HG02623 (cell line): ENCODE data around the gene TMED1.
"Not testable (repeated sequence)": the region's sequence is repeated elsewhere in the genome, so short reads cannot be mapped to it uniquely, and the experiment has no call there.

Experiments used
- ATAC-seq: cut with Tn5 transposase; IDR thresholded peaks from one replicate; pipeline ENCODE4 v1.9.1; 2021; ENCODE audit warnings: moderate library complexity; ENCODE audit not compliant: unreplicated experiment

The TMED1 gene

DNA sequence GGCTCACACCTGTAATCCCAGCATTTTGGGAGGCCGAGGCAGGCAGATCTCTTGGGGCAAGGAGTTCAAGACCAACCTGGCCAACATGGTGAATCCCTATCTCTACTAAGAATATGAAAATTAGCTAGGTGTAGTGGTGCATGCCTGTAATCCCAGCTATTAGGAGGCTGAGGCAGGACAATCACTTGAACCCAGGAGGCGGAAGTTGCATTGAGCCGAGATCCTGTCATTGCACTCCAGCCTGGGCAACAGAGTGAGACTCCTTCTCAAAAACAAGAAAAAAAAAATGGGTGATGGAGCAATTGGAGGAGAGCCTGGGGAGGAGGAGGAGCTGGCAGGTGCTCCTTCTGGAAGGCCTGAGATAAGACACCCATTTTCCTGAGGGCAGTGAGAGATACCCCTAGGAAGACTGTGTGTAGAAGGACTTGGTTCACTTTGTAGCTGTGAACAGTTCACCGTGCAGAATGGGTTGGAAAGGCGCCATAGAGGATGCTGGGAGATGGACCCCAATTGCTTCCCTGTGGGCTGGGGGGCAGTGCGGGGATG, 26.6 kb upstream of the TMED1 start:
- ATAC-seq, result no peak

DNA sequence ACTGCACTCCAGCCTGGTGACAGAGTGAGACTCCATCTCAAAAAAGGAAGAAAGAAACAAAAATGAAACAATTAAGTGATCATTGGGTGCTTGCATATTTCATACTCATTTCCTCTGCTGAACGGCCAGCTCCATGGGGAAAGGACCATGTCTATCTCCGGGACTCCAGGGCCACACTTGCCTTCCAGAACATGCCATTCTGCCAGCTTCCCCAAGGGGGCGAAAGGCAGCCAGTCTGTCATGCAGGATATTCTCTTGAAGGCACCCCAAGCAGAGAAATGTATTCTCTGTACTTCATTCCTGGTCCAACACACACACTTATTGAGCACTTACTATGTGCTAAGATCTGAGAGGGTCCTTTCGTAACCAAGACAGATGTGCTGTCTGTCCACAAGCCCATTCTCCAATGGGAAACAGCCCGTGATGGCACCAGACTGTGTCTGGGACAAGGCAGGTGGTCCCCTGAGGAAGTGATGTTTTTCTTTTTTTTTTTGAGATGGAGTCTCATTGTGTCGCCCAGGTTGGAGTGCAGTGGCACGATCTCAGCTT, 25.2 kb upstream of the TMED1 start:
- no peak for ATAC-seq

DNA sequence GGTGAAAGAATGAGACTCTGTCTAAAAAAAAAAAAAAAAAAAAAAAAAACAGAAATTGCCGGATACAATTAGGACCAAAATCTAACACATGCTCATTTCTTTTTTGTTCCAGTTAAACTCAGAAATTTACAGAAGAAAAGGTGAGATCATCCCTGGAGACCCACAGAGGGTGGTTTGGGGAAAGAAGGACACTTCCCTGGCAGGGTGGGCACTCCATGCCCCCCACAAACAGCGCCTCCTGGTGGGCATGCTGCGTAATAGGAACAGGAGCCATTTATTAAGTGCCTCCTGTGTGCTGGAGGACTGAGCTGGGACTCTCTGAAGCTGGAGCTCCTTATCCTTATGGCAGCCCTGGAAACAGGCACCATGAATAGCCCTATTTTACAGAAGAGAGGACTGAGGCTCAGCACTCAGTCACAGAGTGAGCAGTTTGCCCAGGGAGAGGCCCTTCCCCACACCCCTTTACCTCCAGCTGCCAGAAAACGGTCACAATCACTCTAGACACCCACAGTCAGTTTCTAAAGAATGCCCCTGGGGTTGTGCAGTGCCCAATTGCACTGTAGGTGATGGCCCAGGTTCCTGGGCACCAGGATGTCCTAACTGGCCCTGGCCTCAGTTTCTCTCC, 22.3 kb upstream of the TMED1 start:
- no peak for ATAC-seq

DNA sequence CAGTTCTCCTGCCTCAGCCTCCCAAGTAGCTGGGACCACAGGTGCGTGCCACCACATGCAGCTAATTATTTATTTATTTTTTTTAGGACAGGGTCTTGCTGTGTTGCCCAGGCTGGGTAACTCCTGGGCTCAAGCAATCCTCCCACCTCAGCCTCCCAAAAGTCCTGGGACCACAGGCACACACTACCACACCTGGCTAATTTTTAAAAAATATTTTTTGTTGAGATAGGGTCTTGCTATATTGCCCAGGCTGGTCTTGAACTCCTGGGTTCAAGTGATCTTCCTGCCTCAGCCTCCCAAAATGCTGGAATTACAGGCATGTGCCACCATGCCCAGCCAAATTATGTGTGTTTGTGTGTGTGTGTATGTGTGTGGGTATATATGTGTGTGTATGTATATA, 20.9 kb upstream of the TMED1 start:
- ATAC-seq, result not testable (repeated sequence)

DNA sequence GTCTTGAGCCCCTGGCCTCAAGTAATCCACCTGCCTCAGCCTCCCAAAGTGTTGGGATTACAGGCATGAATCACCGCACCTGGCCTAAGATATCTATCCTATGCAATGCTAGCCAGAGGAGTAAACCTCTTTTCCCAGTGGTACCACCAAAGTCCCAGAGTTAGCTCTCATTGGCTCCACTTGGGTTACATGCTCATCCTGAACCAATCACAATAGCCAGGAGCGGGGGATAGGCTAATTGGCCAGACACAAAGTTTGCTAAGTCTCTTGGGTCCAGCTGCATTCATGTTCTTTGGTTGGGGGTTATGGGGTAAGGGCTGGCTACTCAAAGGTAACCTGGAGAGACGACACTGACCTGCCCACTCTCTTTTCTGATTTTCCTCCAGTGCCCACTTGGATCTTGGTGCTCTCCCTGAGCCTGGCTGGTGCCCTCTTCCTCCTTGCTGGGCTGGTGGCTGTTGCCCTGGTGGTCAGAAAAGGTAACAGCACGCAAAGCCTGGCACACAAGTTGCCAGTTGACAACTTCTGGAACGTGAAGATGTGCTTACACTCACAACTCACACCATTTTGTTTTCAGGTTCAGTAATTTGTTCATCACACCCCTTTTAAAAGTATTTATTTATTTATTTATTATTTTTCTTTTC, 20.0 kb upstream of the TMED1 start:
- ATAC-seq, result no peak

GRCh38 chr19:10854350-10855089, 18.5 kb upstream of the TMED1 start:
- ATAC-seq, result no peak

DNA sequence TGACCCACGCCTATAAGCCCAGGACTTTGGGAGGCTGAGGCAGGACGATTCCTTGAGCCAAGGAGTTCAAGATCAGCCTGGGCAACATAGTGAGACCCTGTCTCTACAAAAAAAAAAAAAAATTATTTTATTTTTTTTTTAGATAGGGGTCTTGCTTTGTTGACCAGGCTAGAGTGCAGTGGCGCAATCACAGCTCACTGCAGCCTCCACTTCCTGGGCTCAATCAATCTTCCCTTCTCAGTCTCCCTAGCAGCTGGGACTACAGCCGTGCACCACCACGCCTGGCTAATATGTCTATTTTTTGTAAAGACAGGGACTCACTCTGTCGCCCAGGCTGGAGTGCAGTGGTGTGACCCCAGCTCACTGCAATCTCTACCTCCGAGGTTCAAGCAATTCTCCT, 16.9 kb upstream of the TMED1 start:
- no peak for ATAC-seq

GRCh38 chr19:10852098-10852800, 16.2 kb upstream of the TMED1 start:
- no peak for ATAC-seq

DNA sequence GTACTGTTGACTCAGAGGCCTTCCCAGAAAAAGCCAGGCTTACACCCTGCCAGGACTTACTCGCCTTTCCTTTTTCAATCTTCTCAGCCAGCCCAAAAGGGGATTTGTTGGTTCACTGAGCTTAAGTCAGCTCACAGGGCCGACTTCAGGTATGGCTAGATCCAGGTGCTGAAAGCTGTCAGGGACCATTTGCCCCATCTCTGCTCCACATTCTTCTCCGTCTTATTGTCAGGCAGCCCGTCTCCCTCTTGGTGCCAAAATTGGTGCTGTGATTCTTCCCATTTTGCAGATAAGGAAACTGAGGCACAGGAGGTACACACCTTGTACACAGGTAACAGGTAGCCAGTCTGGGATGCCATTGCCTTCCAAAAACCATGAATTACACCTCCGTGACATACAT, 14.6 kb upstream of the TMED1 start:
- no peak for ATAC-seq

DNA sequence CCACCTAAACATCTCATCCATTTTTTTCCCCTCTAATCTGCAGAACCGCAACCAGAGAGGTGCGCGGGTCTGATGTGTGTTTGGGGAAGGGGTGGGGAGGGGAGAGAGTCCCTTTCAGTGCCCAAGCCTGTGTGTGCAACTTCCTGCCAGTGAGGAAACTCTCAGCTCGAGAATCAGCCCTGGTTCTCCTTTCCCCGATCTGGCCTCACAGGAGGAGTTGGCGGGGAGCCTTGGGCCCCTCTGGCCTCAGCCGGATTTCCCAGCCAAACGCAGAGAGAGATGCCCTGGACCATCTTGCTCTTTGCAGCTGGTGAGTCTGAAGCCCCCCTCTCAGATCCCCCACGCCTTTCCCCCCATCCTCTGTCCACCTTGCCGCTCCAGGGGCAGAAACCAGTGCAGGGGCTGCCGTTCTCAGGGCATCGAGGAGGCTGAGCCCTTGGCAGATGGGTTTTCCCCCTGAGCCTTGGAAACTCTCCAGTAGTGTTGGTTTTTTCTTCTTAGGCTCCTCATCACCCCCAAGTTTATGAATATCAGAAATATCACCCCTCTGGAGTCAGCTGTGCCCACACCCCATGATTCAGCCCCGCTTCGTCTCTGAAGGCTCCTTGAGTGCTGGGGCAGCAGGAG, 12.3 kb upstream of the TMED1 start, which contains the start of gene C19orf38:
C19orf38 (plus strand) TSS at position 186 of the 627 bp plus-strand sequence; CDS start at position 280, 94 bp downstream.
- ATAC-seq, result no peak

DNA sequence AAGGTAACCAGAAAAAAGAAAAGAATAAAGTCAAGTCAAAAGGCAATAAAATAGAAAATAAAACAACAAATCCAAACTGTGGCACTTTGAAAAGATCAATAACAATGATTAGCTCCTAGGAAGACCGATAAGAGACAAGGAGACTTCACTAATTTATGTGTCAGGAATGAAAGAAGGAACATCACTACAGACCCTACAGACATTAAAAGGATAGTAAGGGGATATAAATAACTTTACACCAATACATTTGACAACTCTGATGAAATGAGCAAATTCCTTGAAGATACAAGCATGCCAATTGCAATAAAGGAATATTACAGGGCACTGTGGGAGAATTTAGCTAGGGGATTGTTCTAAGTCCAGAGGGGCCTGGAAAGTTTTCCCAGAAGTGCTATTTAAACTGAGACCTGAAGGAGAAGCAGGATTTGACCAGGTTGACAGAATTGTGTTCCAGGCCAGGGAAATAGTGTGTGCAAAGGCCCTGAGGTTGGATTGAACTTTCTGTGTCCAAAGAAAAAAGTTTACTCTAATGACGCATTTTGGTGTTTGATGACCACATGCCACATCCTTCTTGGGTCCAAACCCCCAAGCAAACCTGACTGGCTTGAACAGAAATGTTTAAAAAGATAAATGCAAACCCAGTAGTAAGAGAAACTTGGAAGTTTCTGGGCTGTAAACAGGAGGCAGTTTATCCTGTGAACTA, 10.6 kb upstream of the TMED1 start:
- ATAC-seq, result no peak

DNA sequence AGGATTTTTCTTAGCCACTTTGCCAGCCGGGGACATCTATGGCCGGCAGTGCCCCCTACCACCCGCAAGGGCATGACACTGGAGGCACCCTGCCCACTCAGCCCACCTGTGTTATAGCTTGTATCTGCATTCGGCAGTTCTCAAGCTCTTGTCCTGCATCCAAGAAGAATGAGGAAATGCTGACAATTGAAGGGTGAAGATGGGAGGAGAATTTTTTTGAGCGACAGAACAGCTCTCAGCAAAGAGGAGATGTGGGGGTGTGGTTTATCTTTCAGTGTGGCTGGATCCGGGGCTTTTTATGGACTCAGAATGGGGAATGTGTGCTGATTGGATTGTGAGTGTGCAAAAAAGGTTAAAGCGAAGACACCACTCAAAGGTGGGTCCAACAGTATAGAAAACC, 6.8 kb upstream of the TMED1 start:
- no peak for ATAC-seq

DNA sequence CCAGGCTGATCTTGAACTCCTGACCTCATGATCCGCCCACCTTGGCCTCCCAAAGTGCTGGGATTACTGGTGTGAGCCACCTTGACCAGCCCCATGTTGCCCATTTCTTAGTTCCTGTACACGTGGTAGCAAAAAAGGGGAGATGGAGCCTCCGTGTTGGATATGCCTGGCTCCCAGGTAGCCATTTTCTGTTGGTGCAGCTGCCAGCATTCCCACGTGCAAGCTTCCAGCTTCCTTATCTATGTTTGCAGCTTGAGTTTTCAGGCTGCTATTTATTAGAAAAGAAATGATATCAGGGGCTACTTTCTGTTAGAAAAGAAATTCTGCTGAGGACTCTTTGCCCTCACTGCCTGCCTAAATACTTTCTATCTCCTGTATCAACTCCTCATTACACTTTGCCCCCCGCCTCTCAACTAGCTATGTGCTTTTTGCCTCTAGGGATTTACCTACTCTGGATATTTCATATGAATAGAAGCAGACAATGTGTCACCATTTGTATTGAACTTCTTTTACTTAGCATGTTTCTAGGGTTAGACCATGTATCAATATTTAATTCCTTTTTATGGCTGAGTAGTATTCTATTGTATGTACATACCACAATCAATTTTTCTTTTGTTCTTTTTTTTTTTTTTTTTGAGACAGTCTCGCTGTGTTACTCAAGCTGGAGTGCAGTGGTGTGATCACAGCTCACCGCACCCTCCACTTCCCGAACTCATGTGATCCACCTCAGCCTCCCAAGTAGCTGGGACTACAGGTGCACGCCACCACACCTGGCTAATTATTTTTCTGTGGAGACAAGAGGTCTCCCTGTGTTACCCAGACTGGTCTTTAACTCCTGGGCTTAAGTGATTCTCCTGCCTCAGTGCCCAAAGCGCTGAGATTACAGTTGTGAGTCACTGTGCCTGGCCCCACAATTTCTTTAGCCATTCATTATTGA, 3.4 kb upstream of the TMED1 start:
- ATAC-seq, result no peak

DNA sequence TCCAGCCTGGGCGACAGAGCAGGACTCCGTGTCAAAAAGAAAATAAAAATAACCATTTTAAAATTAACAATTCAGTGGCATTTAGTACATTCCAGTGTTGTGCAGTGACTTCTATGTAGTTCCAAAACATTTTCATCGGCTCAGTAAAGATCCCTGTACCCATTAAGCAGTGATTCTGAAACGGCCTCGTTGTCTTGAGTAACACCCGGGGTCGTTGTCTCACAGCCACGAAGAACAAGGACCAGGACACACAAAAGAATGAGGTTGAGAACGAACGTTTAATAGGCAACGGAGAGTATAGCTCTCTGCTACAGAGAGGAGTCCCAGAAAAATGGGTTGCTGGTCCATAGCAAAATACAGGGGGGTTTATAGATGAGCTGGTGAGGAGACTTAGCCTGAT, 2.4 kb upstream of the TMED1 start:
- no peak for ATAC-seq

DNA sequence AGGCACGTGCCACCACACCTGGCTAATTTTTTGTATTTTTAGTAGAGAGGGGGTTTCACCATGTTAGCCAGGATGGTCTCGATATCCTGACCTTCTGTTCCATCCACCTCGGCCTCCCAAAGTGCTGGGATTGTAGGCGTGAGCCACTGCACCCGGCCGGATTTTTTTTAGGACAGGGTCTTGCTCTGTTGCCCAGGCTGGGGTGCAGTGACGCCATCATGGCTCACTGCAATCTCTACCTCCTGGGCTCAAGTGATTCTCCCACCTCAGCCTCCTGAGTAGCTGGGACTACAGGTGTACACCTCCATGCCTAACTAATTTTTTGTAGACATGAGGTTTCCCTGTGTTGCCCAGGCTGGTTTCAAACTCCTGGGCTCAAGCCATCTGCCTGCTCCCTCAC, 1.6 kb upstream of the TMED1 start:
- not testable (repeated sequence) for ATAC-seq

GRCh38 chr19:10836479-10837330, 693 bp upstream of the TMED1 start:
- no peak for ATAC-seq

DNA sequence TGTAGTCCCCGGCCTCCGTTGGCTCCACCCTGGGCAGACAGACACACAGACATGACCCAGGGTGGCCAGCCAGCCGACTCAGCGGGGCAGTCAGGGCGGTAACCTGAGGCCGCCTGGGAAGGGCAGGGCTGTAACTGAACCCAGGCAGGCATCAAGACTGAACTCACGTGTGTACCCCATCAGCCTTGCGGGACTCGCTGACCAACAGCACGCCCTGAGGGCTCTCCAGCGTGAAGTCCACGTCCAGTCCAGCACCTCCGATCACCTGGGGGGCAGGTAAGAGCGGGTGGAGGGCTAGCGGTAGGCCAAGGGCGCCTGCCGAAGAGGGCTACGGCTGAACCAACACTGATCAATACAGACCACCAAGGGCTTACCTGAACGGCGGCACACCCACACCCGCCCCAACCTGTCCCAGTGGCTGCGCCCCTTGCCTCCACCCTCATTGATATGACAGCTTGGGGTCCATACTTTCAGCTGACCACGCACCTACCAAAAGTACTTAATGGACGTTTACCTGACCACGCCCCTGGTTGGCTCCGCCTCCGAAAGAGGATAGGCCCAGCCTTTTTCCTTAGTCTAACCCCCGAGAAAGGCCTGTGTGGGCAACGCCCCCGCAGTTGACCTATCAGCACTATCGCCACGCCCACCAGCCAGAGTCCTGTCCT, 791 bp downstream of the TMED1 start:
- ATAC-seq, result peak; percentile 9
